ENCODE results near the gene RSPH6A. TPM values are rescaled to one million over a fixed set of nuclear protein-coding genes. Genes with fewer than 3 reads are reported as not detected.

RSPH6A gene
- total and polyA plus RNA-seq, 2 of the 4 experiments (the other 2 are of a cell fraction): under 0.01 to 0.09 TPM

- intact Hi-C loops (cut with micrococcal nuclease) (no loop called here), dilution Hi-C loops (cut with HindIII; ENCODE audit: low sequenced_read_pairs, unreplicated experiment) (no loop called here), in situ Hi-C loops (cut with MboI; ENCODE audit: low sequenced_read_pairs) (no loop called here)
- no peak overlapping the region for H4K91ac ChIP-seq (ENCODE audit: insufficient read depth, low read depth, low read length)
- no peak overlapping the region for H3K18ac ChIP-seq (ENCODE audit: low read depth, low read length)
- H3K4me1 ChIP-seq (ENCODE audit: control insufficient read depth, insufficient read depth, low read length): peaks cover 22% of the 10 kb centered on the region
- no peak overlapping the region for H3K4me3 ChIP-seq (ENCODE audit: insufficient read depth, low read depth, low read length)
- H3K36me3 ChIP-seq (ENCODE audit: control insufficient read depth, insufficient read depth, low read length): peaks cover 50% of the 10 kb centered on the region
- H4K8ac ChIP-seq (ENCODE audit: low read depth in 2 of 2, low read length in 2 of 2): no peak overlapping the region
- no peak overlapping the region for H2BK15ac ChIP-seq (ENCODE audit: low read depth, low read length)
- no peak overlapping the region for H3K27ac ChIP-seq (ENCODE audit: insufficient read depth, low read length)
- no peak overlapping the region for H2BK120ac ChIP-seq (ENCODE audit: low read depth, low read length)
- no peak overlapping the region for H3K14ac ChIP-seq (replicated peaks; ENCODE audit: low read depth, low read length)
- no peak overlapping the region for H2AFZ ChIP-seq (replicated peaks; ENCODE audit: low read length, poor library complexity)
- no peak overlapping the region for H2BK20ac ChIP-seq (ENCODE audit: low read depth, low read length)
- DNase-seq (no peak), ATAC-seq (ENCODE audit: low read depth) (no peak)
- H2AK5ac ChIP-seq (ENCODE audit: low read depth, low read length): no peak overlapping the region
- H2AK9ac ChIP-seq (replicated peaks; ENCODE audit: low read depth, low read length, poor library complexity): peak overlapping the region; percentile 49
- CTCF ChIA-PET: no interaction called here
- no peaks in the 10 kb centered on the region for H3K27me3 ChIP-seq (ENCODE audit: control insufficient read depth, insufficient read depth, low read length)
- H4K20me1 ChIP-seq (ENCODE audit: insufficient read depth, low read length): peaks cover 8% of the 10 kb centered on the region; the same call in 1 of the 2 replicates
- TF ChIP-seq ELK1 (IDR thresholded peaks at IDR 0.05; ENCODE audit: borderline replicate concordance, low read depth, low read length): no peak
- TF ChIP-seq CTCF (conservative IDR thresholded peaks at IDR 0.05; ENCODE audit: low read depth, low read length): no peak
- TF ChIP-seq FOS (IDR thresholded peaks at IDR 0.05; ENCODE audit: low read depth, low read length): no peak
- TF ChIP-seq BHLHE40 (IDR thresholded peaks at IDR 0.05; ENCODE audit: low read depth, low read length): no peak
- TF ChIP-seq CEBPB (IDR thresholded peaks at IDR 0.05; ENCODE audit: low read depth, low read length): no peak
- TF ChIP-seq SMC3 (IDR thresholded peaks at IDR 0.05; ENCODE audit: low read depth, low read length): no peak
- TF ChIP-seq USF2 (IDR thresholded peaks at IDR 0.05; ENCODE audit: low read depth, low read length): no peak
- TF ChIP-seq MAZ (IDR thresholded peaks at IDR 0.05; ENCODE audit: borderline replicate concordance, low read depth, low read length): no peak
- no peak overlapping the region for H4K5ac ChIP-seq (ENCODE audit: low read depth, low read length)
- H3K9ac ChIP-seq (ENCODE audit: low read depth, low read length): no peak overlapping the region
- no peak overlapping the region for H3K4me2 ChIP-seq (ENCODE audit: low read depth, low read length)
- no peaks in the 10 kb centered on the region for H3K9me3 ChIP-seq (ENCODE audit: control insufficient read depth, insufficient read depth, low read length)
- POLR2A ChIA-PET (ENCODE audit: unreplicated experiment): no interaction called here
- no peak overlapping the region for H3K56ac ChIP-seq (ENCODE audit: extremely low read depth, insufficient read depth, low read length)
- BruUV-seq (replicated peaks): no TSS peak
- H3K79me1 ChIP-seq (ENCODE audit: low read depth in 1 of 2, low read length in 2 of 2): peaks cover 21 to 75% of the 10 kb centered on the region in 2 experiments
- no peak overlapping the region for H2BK5ac ChIP-seq (ENCODE audit: low read depth, low read length, poor library complexity, severe bottlenecking)
- WGBS, 2 experiments (ENCODE audit: extremely low coverage in 2 of 2, insufficient read length in 1 of 2): 95% methylated on average over 14 of the region's 21 CpGs; no CpG with 5 or more reads in 1 of the 2 experiments
- no peak overlapping the region for H3K4ac ChIP-seq (ENCODE audit: low read depth, low read length)
- H3K23ac ChIP-seq (ENCODE audit: low read depth, low read length): no peak overlapping the region
- H3K9me1 ChIP-seq (ENCODE audit: insufficient read depth, low read length): peaks cover 15% of the 10 kb centered on the region
Measured at GRCh38 chr19:45786533-45786894, 28.6 kb downstream of the RSPH6A start.

Data from IMR-90 (cell line).